Hindlimb muscle (tissue), 1 donor: ENCODE measurements around the gene GNB1L. TPM values are rescaled to one million over a fixed set of nuclear protein-coding genes. Genes with fewer than 3 reads are reported as not detected.
A peak's percentile ranks its signal among the peaks of the same experiment; 100 is the strongest.
"Not testable (repeated sequence)": the region's sequence is repeated elsewhere in the genome, so short reads cannot be mapped to it uniquely, and the experiment has no call there.

ENCODE experiments used
- DNase-seq: peaks from one replicate; pipeline ENCODE4 v3.0.0-alpha.2; 2013
- polyA plus RNA-seq: library from polyadenylated mRNA; unstranded; fragments of 120-200 nt; gene quantifications from one replicate; pipeline ENCODE4 v1.2.1, GENCODE V29; 2013; ENCODE audit not compliant: insufficient read length

Gene GNB1L
- polyA plus RNA-seq, 1 donor: 4.3 TPM

DNA sequence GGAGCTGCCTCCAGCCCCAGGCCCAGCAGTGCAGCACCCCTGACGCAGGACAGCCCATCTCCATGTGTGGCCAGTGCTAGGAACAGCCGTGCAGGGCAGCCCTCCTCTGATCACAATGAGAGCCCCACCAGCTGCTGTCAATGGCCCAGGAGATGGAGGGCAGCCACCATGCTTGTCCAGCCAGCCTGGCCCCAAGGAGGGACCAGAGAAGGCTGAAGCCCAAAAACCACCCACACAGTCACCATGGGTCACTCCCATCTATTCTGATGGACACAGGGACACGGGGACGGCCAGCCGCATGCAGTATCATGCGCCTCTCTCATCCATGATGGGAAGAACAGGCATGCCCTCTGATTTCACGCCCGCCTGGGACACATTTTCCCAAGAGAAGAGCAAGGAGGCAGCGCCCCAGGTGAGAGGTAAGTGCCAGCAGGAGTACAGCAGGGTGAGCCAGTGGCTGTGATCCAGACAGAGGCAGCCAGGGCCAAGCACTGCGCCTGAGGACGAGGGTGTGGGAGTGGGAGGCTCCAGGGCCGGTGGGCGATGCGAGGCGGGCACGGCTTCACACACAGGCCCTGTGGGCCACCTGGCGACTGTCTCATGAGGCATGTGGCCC lies 33.6 kb upstream of the GNB1L start:
- no peak for DNase-seq

DNA sequence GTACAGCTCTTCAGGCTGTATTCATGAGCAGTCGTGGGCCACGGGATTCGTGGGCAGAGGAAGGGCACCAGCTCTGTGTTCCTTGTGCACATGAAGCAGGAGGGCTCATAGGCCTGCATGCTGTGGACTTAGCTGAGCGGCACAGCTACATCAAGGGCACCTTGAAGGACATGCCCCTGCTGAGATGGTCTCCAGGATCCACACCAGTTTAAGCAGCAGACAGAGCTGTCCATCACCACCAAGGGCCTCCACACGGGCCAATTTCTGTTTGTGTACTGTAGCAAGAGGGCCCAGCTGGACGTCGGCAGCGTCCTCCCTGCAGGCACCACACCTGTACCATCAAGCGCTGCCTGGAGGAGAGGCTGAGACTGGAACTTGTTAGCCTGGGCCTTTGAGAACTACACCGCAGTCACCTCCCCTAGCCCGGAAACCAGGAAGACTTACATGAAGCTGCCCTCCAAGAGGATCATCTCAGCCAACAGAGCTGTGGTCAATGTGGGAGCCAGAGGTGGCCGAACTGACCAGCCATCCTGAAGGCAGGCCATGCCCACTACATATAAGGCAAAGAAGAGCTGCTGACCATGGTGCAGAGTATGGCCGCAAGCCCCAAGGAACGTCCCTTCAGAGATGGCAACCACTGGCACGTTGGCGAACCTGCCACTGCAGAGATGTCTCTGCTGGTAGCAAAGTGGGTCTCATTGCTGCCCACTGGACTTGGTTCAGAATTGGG lies 32.7 kb upstream of the GNB1L start:
- no peak for DNase-seq

- no peak for DNase-seq
Measured at GRCh38 chr22:19886605-19887255, 32.1 kb upstream of the GNB1L start.

DNA sequence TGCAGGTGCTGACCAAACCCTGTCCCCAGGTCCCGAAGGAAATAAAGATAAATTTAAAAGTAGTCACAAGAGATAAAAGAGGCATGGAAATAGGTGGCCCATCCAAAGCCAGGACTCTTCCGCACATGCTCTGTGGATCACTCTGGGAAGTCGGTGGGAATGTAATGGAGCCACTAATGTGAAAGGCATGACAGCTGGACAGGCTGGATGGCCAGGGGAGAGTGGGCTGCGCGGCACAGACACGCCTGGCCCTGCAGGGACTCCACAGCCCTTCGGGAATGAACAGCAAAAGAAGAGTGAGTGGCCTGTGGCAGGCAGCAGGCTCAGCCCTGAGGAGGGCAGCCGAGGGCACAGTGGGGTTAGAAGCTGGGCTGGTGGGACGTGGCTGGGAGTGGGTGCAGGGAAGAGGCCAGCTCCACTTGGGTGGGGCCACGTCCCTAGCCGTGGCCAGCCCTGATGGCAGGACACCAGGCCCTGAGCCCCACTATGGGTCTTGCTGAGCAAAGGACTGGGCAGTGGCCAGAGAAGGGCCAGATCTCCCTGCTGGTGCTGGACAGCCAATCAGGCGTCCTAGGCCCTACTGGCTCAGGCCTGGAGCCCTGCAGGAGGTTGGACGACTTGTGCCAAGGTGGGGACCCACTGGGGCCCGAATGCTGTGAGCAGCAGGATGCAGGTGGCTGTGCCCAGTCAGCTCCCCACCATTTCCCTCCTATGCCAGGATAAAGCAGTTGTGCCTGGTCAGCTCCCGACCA lies 31.3 kb upstream of the GNB1L start:
- no peak for DNase-seq

DNA sequence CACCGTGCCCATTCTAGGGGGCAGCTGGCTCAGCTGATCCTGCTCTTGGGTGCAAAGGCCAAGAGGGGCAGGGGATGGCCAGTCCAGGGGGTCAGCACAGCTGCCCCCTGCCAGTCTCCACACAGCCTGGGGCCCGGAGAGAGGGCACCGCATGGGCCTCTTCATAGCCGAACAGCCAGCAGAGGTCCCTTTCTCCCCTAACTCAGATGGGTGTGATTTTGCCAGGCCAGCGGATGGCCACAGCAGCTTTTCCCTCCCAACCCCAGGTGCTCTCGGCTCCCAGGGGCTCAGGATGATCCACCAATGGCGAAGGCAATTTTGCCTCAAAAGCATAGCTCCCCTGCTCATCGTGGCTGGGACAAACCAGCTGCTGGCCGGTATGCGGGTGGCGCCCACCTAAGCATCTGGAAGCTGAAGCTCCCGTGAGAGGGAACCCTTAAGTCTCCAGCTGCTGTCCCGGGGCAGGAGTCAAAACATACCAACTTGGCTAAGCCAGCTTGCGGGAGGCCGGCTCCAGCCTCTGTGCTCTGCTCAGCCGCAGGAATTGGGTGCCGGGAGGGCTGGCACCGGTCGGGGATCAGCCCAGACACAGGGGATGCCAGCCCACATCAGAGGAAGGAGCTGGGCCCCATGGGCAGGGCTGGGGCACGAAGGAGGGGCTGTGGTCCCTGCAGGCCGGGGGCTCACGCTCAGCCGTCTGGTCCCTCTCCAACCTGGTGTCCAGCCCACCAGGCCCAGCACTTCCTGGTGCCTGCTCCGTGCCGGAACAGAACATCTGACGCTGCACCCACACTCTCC lies 30.5 kb upstream of the GNB1L start:
- DNase-seq: no peak

- DNase-seq: no peak
Measured at GRCh38 chr22:19884161-19884953, 29.7 kb upstream of the GNB1L start.

DNA sequence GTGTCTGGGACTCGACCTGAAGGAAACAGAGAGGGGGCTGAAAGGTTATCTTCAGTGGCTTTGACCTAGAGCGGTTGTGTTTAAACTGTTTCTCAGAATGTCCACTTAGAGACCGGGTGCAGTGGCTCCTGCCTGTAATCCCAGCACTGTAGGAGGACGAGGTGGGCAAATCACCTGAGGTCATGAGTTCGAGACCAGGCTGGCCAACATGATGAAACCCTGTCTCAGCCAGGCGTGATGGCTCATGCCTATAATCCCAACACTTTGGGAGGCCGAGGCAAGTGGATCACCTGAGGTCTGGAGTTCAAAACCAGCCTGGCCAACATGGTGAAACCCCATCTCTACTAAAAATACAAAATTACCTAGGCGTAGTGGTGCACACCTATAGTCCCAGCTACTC lies 28.8 kb upstream of the GNB1L start:
- DNase-seq: not testable (repeated sequence)

DNA sequence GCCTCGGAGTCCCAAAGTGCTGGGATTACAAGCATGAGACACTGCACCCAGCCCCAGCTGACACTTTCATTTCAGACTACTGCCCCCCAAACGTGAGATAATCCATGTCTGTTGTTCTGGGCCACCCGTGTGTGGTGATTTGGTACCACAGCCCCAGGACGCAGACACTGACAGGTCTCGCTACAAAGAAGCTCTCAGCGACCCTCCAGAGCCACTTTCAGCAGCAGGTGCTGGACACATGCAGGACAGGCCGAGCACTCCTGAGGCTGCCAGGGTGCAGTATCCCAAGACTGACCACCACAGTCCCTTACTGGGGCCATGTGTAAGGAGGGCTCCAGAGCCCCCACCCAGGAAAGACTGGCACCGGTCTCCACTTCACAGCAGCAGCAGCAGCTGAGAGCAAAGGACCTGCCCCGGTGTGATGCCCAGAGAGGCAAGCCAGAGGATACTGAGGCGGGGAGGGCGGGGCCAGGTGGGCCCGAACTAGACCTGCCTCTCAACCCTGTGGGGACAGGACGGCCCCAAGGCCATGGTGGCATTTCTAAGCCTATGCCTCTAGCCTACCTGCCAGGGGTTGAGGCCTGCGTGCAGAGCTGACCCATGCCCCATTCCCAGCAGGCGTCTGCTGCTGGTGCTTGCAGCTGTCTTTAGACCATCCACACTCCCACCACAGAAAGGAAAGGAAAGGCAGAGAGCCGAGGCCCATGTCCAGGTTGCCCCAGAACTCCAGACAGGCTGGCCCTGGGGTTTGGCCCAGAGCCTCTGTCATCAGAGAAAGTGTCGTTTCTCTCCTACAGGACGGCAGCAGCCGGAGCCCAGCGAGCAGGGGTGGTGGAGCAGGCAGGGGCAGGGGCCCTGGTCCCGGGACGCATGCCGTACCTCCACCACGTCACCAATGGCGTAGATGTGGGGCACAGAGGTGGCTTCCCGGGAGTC lies 28.0 kb upstream of the GNB1L start:
- no peak for DNase-seq

- peak; percentile 63 for DNase-seq
Measured at GRCh38 chr22:19880786-19881569, 26.3 kb upstream of the GNB1L start.

DNA sequence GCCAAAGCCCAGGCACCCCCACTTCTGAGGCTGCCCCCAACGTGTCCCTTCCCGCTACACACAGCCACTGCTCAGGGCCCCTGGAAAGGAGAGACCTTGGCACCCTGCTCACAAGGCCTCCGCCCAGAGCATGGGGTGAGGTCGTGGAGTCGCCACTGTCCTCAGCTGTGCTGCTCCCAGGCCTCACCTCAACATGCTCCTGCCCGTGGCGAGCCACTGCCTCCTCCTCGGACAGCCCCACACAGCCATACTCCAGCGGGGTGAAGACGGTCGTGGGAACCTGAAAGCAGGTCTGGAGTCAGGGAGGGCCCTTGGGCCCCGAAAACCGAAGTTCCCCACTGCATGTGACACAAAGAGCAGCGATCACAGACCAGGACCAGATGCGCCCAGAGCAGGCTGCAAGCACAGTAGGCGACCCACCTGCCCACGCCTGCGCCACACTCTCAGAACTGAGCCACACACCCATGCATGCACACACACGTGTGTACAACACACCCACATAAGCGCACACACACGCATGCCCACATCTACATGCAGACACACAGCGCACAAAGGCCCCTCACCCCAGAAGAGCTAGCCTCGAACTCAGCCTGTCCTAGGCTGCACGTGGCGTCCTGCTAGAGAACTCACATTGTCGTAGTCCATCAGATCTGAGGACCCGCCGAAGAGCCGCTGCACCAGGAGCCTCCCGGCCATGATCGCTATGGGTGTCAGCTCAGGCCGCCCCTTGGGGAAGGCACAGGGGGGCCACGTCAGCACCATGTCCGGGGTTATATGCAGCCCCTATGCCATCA lies 25.5 kb upstream of the GNB1L start:
- no peak for DNase-seq

DNA sequence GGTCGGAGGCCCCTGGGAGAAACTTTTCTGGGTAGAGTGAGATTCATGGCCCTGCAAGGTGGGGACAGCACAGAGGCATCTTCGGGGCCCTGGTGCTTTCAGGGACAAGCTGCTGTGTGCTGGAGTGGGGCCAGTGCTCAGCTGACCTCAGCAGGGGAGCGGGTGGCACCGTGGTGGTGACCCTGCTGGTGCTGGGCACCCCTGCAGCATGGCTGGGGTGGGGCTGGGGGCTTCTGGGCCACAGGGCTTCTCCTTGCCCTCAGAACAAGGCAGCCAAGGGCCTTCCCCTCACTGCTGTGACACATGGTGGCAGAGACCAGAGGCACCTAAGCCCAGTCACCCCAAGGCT lies 24.9 kb upstream of the GNB1L start:
- no peak for DNase-seq

GRCh38 chr22:19879246-19879570 lies 24.5 kb upstream of the GNB1L start:
- DNase-seq: no peak

- no peak for DNase-seq
Measured at GRCh38 chr22:19878461-19879245, 24.0 kb upstream of the GNB1L start.

GRCh38 chr22:19877626-19878339 lies 23.1 kb upstream of the GNB1L start:
- no peak for DNase-seq

- no peak for DNase-seq
Measured at GRCh38 chr22:19876941-19877625, 22.4 kb upstream of the GNB1L start.

GRCh38 chr22:19876314-19876940 lies 21.8 kb upstream of the GNB1L start:
- DNase-seq: no peak
